NCI-H82 treated with DMSO at 0.1 percent for 48 hours (cell line): Measurements from ENCODE around the gene CRYGN.

Experiments used
- DNase-seq: peaks from one replicate; lab custom pipeline; 2025; ENCODE audit not compliant: unreplicated experiment; lab: John Stamatoyannopoulos, UW

The CRYGN gene

DNA sequence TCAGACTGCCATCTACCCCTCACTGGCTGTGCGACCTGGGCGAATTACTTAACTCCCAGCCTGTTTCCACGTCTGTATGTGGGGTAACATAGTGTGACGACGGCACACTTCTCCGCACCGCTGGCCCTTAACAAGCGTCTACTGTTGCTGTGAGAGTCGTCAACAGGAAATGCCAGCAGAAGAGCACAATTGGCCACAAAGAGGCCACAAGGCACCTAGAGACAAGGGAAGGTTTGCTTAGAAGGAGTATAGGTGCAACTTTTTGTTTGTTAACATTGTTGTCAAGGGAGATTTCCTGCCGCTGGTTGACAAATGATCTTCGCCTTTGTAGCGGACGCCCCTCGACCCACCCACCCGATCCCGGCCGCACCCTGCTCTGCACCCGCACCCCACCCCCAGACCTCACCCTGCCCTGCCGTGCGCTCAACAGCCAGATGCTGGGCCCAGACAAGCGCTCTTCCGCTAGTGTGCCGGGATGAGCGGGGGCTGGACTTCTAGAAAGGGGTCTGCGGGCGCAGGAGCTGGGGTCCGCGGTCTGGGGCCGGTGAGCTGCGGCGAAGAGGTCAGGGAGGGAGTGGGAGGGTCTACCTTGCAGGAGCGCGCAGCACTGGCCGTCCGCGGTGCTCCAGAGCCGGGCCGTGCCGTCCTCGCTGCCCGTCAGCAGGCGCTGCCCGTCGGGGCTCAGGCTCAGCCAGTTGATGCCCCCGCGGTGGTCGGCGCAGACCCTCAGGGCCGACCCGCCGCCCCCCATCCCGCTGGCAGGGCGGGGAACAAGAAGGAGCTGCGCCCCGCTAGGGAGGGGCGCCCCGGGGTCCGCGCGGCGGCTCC is 30.9 kb downstream of the CRYGN start:
- no peak for DNase-seq

DNA sequence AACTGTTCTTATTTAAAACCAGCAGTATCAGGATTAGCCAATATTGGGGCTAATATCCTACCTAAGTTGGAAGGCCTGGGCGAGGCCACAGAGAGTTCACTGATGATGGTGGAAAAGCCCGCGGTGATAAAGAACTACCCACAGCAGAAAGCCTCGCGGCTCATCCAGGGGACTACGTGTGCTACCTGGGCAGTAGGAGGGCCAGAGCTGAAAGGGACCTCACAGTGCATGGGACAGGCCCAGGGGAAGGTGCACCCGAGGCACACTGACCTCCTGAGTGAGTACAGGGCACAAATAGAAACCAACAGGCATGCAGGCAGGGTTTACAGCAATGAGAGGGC is 31.5 kb downstream of the CRYGN start:
- no peak for DNase-seq

DNA sequence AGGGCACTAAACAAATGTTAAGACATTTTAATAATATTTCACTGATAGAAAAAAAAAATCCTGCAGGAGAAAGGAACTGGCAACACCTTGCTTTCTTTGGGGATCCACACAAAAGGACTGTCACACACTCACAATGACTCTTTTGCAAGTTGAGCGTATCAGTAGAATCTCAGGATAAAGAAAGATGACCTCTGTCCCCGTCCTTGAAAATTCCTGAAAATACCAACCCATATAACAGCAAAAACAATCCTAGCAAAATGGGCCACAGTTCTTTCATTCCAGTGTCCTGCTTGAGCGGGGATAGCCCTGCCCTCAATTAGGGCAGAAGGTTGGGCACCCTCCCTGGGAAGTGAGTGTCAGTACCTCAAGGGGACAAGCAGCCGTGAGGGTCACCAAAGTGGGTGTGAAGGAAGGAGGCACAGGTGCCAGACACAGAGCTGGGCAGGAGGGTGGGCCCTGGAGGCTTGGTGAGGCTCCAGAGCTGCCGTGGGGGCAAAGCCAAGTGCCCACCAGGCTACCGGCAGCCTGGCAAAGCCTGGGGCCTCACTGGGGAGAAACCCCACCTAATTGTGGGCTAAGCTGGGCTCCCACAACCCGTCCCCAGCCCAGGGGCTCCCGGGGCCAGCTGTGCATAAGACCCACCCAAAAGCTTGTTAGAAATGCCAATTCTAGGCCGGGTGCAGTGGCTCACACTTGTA is 32.9 kb downstream of the CRYGN start:
- DNase-seq, result no peak

DNA sequence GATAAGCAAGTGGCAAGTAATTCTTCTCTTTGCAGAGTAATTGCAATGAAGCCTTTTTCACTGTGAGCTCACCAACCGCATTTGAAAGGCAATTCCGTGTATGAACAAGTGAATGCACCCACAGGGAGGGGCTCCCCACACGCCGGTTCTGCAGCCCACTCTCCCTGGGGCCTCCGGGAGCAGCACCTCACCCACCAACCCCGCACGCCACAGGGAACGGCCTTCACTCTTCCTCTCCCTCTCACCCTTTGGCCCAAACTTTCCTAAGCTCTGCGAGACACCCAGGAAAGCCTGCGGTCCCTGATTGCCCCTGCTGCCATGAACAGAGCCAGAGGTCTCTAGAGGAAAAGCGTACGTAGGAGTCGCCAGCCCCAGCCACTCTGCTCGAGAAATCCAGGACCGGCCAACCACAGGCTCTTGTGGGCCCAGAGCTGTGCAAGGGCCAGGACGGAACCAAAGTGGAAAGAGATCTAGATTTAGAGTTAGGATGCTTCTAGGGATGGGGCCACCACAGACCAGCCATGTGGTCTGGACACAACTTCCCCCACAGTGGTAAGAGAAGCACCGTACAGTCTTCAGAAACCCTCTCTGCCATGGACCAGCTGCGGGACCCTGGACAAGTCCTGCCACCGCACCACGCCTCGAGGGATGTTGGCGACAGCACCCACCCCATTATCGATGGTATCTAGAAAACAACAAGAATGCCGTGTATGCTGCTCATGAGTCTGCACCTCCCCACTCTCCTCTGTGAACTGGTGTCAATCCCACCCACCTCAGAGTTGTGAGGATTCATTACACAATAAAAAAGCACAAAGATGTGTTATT is 33.7 kb downstream of the CRYGN start:
- DNase-seq, result no peak

DNA sequence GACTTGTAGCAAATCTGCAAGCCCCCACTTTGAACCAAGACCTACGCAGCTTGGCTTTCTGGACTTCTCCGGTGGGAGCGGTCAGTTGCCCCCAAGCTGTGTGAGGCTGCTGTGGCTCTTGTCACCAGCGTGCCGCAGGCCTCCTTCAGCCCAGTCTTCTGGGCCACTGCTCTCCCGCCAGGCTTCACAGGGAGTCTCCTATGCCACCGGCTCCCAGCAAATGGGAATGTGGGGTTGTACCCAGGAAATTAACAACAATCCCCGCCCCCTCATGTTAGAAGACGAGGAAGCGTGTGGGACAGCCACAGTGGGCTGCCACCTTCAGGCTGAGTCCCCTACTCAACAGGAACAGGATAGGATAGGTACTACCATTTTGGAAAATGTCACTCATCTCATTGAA is 34.4 kb downstream of the CRYGN start:
- no peak for DNase-seq

DNA sequence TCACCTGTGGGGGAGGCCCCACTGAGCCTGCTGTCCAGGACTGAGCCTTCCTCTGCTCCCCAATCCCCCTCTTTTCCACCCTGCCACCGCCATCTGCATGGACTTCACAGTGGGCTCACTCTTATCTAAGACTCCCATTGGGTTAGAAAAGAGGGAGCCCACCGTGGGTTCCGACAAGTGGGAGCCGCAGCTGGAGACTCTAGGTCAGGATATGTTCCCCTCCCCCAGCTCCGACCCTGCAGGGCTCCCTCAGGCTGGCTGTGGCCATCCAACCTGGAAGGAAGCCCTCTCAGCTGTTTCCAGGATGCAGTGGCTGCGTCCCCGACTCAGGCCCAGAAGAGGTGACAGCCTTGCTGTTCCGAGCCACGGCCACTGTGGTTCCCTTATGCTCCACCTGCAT is 34.9 kb downstream of the CRYGN start:
- DNase-seq, result no peak

DNA sequence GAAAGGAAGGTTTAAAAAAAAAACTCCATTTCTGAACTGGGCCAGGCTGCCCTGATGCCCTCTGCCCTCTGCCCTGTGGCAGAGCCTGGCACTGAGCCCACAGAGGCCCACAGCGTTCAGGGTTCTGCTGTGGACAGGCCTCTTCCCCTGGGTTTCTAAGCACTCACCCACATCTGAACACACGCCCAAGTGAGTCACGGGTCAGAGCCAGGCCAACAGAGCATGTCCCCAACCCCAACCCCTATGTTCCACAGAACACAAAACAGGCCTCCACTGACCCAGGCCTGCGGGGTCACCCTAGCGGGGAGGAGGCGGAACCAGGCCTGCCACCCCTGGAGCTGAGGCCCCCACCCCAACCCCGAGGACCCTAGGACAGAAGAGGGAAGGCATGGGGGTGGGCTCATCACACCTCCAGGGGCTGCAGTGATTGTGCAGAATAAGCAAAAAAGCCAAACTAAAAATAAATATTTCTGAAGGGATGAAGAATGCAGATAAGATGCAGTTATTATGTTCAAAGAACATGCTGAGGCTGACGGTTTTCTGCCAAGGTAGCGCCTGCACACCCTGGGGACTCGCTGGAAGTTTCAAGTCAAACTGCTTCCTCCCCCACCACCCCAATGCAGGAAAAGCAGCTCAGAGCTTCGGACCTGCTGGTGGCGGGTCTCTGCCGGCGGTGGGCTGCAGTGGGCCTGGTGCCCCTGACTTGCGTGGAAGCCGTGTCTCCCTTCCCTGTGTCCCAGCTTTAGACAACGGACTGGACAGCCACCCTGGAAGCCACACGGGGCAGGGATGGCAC is 35.5 kb downstream of the CRYGN start:
- DNase-seq, result no peak

DNA sequence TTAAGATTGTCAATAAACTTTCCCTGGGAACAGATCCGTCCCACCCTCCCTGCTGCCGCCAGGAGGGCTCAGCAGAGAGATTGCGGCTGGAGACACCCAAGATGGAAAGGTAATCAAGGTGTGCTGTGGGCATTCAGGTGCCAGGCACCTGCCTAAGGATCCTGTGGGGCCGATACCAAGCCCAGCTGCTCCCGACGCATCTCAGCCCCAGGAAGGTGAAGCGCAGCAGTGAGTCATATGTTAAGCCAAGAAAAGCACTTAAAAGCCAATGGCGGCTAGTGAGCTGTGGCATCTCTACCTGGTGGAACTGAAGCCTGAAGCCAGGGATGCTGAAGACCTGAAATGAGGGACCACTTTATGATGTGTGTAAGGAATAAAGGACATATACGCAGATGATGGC is 36.2 kb downstream of the CRYGN start:
- DNase-seq, result no peak

DNA sequence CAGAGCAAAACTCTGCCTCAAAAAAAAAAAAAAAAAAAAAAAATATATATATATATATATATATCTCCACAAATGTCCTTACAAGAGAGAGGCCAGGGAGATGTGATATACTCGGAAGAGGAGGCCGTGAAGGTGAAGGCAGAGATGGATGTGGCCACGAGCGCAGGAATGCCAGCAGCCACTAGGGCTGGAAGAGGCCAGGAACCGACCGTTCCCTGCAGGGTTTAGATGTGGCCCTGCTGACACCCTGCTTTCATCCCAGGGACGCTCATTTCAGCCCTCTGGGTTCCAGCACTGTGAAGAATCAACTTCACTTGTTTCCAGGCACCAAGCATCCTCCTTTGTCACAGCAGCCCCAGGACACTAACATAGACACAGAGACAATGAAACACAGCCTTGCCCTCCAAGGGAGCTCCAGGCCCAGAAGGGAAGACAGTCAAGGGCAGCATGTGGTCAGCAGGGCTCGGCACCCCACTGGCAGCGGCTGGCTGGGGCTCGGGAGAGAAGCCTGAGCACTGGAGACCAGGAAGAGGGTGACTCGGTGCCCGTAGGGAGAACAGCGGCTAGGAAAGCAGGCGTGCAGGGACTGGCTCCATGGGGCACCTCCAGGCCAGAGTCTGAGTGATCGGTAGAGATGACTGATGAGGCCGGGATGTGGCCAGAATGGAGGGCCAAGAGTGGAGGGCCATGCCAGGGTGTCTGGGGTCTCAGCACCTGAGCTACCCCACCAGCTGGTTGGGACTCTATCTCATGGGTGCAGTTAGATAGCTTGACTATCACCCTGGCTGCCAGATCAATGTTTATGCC is 37.7 kb downstream of the CRYGN start:
- DNase-seq, result no peak

DNA sequence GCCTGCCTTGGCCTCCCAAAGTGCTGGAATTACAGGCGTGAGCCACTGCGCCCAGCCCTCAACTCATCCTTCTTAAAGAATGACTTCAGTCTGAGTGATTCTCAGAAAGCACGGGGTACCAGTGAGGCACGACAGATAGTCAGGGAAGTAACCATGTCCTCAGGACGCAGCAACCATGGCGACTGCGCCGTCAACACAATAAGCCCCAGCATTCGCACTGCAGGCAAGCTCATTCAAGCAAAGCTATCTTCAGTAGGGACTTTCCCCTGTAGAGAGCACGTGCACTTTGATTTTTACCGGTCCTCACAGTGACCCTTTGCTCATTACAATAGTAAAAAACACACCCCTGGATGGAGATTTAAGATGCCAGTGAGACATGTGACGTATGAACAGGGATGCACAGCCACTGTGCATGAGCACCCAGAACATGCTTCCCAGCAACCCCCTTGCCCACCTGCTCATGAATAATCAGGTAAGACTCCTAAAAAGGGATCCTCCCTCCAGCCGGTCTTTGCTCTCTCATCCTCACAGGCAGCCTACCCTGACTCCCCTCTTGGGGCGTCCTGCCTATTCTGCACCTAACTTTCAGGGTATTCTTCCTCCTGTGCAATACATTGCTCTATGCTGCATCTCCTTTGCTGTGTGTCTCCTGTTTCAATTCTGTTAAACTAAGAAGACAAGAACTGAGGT is 39.2 kb downstream of the CRYGN start:
- DNase-seq, result no peak

DNA sequence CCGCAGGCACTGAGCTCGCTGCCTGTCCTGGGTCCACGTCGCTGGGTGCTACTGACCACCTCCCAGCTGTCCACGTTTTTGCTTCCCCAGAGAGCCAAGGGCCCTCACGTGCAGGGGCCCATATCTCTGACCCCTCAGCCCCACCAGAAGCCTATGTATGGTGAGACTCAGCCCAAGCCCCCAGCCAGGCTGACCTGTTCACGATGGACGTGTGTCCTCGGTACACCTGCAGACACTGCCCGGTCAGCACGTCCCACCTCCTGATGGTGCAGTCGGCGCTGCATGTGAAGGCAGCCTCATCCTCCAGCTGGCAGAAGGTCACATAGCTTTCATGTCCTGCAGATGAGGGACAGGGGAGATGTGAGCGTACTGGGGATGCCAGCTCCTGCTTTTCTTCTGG is 40.0 kb downstream of the CRYGN start:
- DNase-seq, result no peak

DNA sequence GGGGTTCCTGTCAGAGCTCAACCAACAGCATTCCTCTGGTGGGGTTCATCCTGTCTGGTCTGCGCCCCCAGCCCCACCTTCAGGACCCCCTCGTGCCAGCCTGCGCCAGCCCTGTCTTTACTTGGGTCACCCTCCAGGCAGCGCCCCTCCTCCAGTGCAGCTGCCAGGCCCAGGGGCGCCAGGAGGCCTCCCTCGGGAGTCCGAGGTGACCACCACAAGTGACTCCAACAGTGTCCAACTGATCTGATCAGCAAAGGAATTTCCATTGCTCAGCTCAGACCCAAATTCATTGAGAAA is 40.7 kb downstream of the CRYGN start:
- no peak for DNase-seq

DNA sequence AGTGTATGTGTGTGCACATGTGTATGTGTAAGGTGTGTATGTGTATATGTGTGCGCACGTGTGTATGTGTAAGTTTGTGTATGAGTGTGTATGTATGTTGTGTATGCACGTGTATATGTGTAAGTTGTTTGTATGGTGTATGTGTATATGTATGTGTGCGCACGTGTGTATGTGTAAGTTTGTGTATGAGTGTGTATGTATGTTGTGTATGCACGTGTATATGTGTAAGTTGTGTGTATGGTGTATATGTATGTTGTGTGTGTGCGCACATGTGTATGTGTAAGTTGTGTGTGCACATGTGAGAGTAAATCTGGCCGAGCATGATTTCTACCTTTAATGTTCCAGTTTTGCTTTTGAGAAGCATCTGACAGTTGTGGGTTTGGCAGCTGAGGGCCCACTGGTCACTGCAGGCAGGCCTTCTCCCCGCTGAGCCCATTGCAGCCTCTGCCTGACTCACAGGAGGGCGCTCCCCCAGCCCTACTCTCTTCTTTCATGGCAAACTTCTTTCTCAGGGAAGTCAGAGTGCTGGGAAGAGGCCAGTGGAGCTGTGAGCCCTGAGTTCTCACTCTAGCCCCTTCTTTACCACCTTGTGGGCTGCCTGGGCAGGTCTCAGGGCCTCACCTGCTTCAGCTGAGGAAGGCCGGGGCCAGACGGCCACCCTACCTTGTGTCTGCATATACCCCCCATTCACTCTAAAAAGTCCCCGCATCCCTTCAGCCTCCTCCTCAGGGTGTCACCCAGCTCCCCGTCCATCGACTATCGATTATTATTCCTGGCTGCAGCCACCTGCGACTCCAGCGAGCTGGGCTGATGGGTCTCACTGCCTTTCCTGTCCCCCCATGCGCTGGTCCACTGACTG is 41.3 kb downstream of the CRYGN start:
- no peak for DNase-seq

DNA sequence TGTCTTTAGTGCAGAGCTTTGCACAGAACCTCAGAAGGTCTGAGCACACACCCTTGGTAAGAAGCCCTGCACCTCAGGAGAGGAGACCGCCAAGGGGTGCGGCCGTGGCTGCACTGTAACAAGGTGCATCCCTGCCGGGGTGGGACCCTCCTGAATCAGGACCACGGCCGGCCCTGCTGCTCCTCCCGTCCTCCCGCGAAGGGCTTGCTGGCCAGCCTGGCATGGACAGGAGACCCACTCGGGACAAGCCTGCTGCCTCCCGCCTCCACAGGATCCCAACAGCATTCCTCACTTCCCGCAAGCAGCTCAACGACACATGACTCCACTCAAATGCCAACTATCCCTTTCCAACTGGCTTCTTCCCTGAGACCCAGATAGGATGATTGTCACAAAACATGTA is 42.9 kb downstream of the CRYGN start:
- no peak for DNase-seq

DNA sequence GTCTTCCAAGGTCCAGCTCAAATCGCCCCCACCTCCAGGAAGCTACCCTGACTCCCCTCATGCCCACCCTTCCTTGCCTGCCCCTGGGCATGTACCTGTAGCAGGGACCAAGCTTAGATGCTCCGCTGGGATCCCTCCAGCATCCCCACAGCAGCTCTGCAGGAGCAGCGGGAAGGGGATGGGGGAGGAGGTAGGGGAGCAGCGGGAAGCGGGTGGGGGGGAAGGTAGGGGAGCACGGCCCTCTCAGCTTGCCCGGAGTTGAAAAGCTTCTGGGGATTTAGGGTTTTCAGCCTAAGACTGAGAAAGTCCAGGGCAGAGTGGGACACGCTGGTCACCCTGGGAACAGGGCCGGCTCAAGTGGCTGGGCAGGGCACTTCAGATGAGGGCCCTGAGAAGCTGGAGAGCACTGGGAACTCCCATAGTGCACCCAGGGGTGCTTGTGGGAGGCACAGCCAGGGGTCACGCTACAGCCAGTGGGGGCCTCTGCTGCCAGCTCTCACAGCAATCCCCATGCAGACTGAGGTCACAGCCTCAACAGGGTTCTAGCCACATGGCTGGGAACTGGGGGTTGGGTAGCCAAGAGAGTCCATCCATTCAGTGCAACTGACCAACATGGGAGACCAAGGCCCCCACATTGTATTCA is 43.5 kb downstream of the CRYGN start:
- DNase-seq, result no peak

DNA sequence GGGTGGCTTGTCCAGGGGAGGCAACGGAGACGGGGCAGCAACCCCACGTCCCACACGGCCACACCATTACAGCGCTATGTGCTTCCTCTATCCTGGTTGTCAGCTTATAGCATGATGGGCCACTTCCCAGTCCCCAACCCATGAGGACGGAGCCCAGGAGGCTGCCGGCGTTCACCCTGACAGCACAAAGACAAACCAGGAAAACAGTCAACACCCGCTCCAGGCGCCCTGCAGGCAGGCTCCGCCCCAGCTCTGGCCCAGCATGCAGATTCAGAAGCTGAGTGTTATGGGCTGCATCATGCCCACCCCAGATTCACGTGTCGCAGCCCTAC is 44.9 kb downstream of the CRYGN start:
- no peak for DNase-seq

DNA sequence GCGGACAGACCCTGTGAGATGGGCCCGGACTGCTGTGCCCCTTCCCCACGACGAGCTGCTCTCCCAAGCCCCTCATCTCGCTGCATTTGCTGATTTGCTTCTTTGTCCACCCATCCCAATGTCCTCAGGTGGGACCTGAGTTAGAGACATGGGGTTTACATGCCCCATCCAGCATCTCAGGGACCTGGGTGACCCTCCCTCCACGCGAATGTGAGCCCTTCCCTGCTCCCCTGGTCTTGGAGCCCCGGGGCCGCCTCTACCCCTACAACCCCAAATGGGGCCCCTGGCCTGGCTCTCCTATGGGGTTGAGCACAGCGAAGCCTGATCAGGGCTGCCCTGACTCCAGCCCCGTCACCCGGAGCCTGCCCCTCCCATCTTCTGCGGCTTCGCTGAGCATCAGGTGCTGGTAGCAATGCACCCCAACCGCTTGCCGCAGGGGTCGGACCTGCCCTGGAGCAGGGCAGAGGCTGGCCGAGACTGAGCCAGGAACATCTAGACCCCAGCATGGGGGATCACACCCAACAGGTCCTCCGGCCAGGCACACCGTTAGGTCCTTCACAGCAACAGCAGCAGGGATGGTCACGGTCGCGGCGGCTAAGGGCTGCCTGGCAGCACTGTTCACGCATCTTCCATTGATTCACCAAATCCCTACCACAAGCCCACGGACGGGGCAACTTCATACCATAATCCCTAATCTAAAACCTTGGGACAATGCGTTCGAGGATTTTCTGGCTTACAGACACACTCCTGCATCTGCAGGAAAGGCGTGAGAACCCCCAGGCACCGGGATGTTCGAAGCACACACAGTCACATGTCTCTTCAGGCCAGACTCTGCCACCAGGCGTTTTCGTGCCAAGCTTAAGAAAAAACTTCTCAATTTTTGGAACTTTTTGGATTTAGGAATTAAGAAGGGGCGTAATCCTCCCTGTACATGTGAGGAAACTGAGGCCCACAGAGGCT is 45.6 kb downstream of the CRYGN start:
- no peak for DNase-seq
